VCaP (cell line): Measurements from ENCODE around the gene KIN.
"Not testable (repeated sequence)": the region's sequence is repeated elsewhere in the genome, so short reads cannot be mapped to it uniquely, and the experiment has no call there.

ENCODE experiments used
- H3K27ac ChIP-seq: fragments of 450-650 bp; 2 replicates; pipeline ENCODE4 v1.5.1; 2017
- CTCF ChIP-seq: fragments of 450-650 bp; conservative IDR thresholded peaks from 2 replicates; pipeline ENCODE4 v1.5.1; 2017; ENCODE audit warnings: mild to moderate bottlenecking, moderate library complexity

Gene KIN

GRCh38 chr10:7720478-7720877, 67.3 kb downstream of the KIN start:
- no peak for TF ChIP-seq CTCF
- no peak overlapping the region for H3K27ac ChIP-seq

- no peak overlapping the region for H3K27ac ChIP-seq
- no peak for TF ChIP-seq CTCF
These were observed 69.1 kb downstream of the KIN start for GRCh38 chr10:7718685-7719084.

- H3K27ac ChIP-seq = no peak overlapping the region
- TF ChIP-seq CTCF = no peak
These were observed 70.0 kb downstream of the KIN start for GRCh38 chr10:7717767-7718166.

- no peak for TF ChIP-seq CTCF
- H3K27ac ChIP-seq = no peak overlapping the region
These were observed 72.3 kb downstream of the KIN start for GRCh38 chr10:7715515-7715914.

GRCh38 chr10:7711075-7711474, 76.7 kb downstream of the KIN start:
- H3K27ac ChIP-seq = not testable (repeated sequence)

- no peak overlapping the region for H3K27ac ChIP-seq
These were observed 77.3 kb downstream of the KIN start for GRCh38 chr10:7710446-7710845.

GRCh38 chr10:7708832-7709231, 79.0 kb downstream of the KIN start:
- TF ChIP-seq CTCF = no peak
- no peak overlapping the region for H3K27ac ChIP-seq

More at GRCh38 chr10:7710446-7710845, 77.3 kb downstream of the KIN start:
- no peak for TF ChIP-seq CTCF

GRCh38 chr10:7707858-7708622, 79.8 kb downstream of the KIN start:
- no peak for TF ChIP-seq CTCF
- no peak overlapping the region for H3K27ac ChIP-seq
